ENCODE data around the gene CEP192. TPM values are rescaled to one million over a fixed set of nuclear protein-coding genes. Genes with fewer than 3 reads are reported as not detected.

Gene CEP192
- total and polyA plus RNA-seq, 10 donors = 13.8 to 41.8 (median 32.4) TPM

DNA sequence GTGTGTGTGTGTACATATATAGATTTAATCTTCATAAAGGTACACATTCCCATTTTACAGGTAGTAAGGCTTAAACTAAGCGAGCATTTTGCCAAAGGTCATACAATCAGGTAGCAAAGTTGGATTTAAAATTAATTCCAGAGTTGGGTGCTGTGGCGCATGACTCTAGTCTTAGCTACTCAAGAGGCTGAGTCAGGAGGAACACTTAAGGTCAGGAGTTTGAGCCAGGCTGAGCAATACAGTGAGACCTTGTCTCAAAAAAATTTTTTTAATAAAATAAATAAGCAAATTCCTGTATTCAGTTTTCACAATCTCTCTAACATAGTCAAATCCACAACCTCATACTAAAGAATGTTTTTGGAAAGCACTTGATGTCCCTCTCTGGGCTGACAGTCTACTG lies 115.9 kb downstream of the CEP192 start:
- no peak overlapping the region for H3K4me3 ChIP-seq
- H3K4me1 ChIP-seq = no peaks in the 10 kb centered on the region
- peaks cover 2 to 99% (median 64%) of the 10 kb centered on the region in 6 donors for H3K36me3 ChIP-seq
- H3K27ac ChIP-seq = no peak overlapping the region
- intact Hi-C loops (cut with DNase I; ENCODE audit: low total_unique reads) = no loop called here
- 97 to 99% (median 98%) methylated on average over 2 of the region's 2 CpGs for WGBS, 5 donors
- TF ChIP-seq POLR2AphosphoS5 (IDR thresholded peaks at IDR 0.05) (no peak), CTCF (IDR thresholded peaks at IDR 0.05 in 8 of 11, conservative IDR thresholded peaks at IDR 0.05 in 3 of 11) (no peak), POLR2A (IDR thresholded peaks at IDR 0.05) (no peak)
- no peaks in the 10 kb centered on the region for H3K27me3 ChIP-seq (replicated peaks in 1 of 7)
- DNase-seq = no peak
- no peaks in the 10 kb centered on the region for H3K9me3 ChIP-seq

- Histone ChIP-seq H3K27ac (no peak overlapping the region), H3K9me3 (no peaks in the 10 kb centered on the region), H3K4me1 (no peaks in the 10 kb centered on the region), H3K4me3 (no peak overlapping the region), H3K27me3 (replicated peaks in 1 of 7) (no peaks in the 10 kb centered on the region), H3K36me3 (peaks cover 2 to 99% (median 57%) of the 10 kb centered on the region in 6 donors)
- WGBS, 5 donors = 48 to 100% (median 97%) methylated on average over 2 of the region's 2 CpGs
- intact Hi-C loops (cut with DNase I; ENCODE audit: low total_unique reads) = no loop called here
- DNase-seq = no peak
- no peak for TF ChIP-seq CTCF (IDR thresholded peaks at IDR 0.05 in 8 of 11, conservative IDR thresholded peaks at IDR 0.05 in 3 of 11)
- TF ChIP-seq POLR2AphosphoS5 (IDR thresholded peaks at IDR 0.05) = no peak
- no peak for TF ChIP-seq POLR2A (IDR thresholded peaks at IDR 0.05)
Measured at GRCh38 chr18:13108330-13108729, 117.2 kb downstream of the CEP192 start.

- DNase-seq = no peak
- intact Hi-C loops (cut with DNase I; ENCODE audit: low total_unique reads) = no loop called here
- no peaks in the 10 kb centered on the region for H3K27me3 ChIP-seq (replicated peaks in 1 of 7)
Measured at GRCh38 chr18:13110559-13110958, 119.4 kb downstream of the CEP192 start.

GRCh38 chr18:13112982-13113381 lies 121.8 kb downstream of the CEP192 start:
- peaks cover 0 to 99% (median 55%) of the 10 kb centered on the region in 6 donors for H3K36me3 ChIP-seq
- no peaks in the 10 kb centered on the region for H3K4me1 ChIP-seq
- WGBS, 5 donors = 60 to 87% (median 73%) methylated on average over 8 of the region's 8 CpGs
- no peak overlapping the region for H3K27ac ChIP-seq
- no peaks in the 10 kb centered on the region for H3K9me3 ChIP-seq
- intact Hi-C loops (cut with DNase I; ENCODE audit: low total_unique reads) = no loop called here
- no peak for DNase-seq
- TF ChIP-seq POLR2AphosphoS5 (IDR thresholded peaks at IDR 0.05) = no peak
- no peak for TF ChIP-seq POLR2A (IDR thresholded peaks at IDR 0.05)
- TF ChIP-seq CTCF (IDR thresholded peaks at IDR 0.05 in 8 of 11, conservative IDR thresholded peaks at IDR 0.05 in 3 of 11) = peak in 2 of 11 experiments; percentile 14 to 28
- H3K27me3 ChIP-seq (replicated peaks in 1 of 7) = no peaks in the 10 kb centered on the region
- H3K4me3 ChIP-seq = no peak overlapping the region

More at GRCh38 chr18:13110559-13110958, 119.4 kb downstream of the CEP192 start:
- no peak overlapping the region for H3K27ac ChIP-seq
- TF ChIP-seq CTCF (IDR thresholded peaks at IDR 0.05 in 8 of 11, conservative IDR thresholded peaks at IDR 0.05 in 3 of 11) = no peak
- no peak for TF ChIP-seq POLR2AphosphoS5 (IDR thresholded peaks at IDR 0.05)
- no peak for TF ChIP-seq POLR2A (IDR thresholded peaks at IDR 0.05)
- WGBS, 5 donors = 90 to 100% (median 96%) methylated on average over 3 of the region's 3 CpGs
- no peaks in the 10 kb centered on the region for H3K9me3 ChIP-seq
- peaks cover 2 to 99% (median 53%) of the 10 kb centered on the region in 6 donors for H3K36me3 ChIP-seq
- no peak overlapping the region for H3K4me3 ChIP-seq
- no peaks in the 10 kb centered on the region for H3K4me1 ChIP-seq

Measured in spleen (tissue), 11 donors.